D721Med (cell line): Measurements from ENCODE around the gene CFAP97D2.

ENCODE experiments used
- DNase-seq: peaks from one replicate; pipeline ENCODE4 v3.0.0; 2011; ENCODE audit warnings: low spot score; ENCODE audit not compliant: insufficient read length
- FAIRE-seq: peaks from 2 replicates; lab custom pipeline; 2011; peaks lifted over from hg19 to GRCh38; lab: Jason Lieb, UNC
- TF ChIP-seq, protein P1 (sequence below): IDR thresholded peaks from 2 replicates; pipeline ENCODE4 v1.5.1; 2012; ENCODE audit warnings: mild to moderate bottlenecking, control low read depth; ENCODE audit not compliant: insufficient read depth; ENCODE audit errors: missing control alignments

Gene CFAP97D2

GRCh38 chr13:114199954-114200353 lies 20.9 kb downstream of the CFAP97D2 start:
- DNase-seq: no peak
- TF ChIP-seq, protein P1, sequence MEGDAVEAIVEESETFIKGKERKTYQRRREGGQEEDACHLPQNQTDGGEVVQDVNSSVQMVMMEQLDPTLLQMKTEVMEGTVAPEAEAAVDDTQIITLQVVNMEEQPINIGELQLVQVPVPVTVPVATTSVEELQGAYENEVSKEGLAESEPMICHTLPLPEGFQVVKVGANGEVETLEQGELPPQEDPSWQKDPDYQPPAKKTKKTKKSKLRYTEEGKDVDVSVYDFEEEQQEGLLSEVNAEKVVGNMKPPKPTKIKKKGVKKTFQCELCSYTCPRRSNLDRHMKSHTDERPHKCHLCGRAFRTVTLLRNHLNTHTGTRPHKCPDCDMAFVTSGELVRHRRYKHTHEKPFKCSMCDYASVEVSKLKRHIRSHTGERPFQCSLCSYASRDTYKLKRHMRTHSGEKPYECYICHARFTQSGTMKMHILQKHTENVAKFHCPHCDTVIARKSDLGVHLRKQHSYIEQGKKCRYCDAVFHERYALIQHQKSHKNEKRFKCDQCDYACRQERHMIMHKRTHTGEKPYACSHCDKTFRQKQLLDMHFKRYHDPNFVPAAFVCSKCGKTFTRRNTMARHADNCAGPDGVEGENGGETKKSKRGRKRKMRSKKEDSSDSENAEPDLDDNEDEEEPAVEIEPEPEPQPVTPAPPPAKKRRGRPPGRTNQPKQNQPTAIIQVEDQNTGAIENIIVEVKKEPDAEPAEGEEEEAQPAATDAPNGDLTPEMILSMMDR: no peak
- FAIRE-seq: no peak

GRCh38 chr13:114200399-114200911 lies 21.4 kb downstream of the CFAP97D2 start:
- no peak for FAIRE-seq

DNA sequence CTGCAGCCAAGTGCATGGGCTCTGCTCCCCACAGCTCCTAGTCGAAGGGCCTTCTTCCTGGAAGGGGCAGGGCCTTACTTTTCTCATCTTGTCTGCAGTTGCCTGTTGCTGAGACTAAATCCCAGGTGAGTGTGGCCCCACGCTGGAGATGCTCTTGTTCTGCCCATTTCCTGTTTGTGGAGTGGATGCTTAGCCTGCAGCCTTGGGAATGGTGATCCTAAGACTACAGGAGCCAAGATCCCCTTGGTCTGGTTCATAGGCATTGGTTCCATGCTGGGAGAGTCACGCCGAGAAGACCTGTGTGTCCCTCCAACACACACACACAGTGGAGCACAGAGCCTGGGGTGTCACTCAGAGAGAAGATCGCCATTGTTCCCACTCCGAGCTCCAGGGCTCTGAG lies 23.5 kb downstream of the CFAP97D2 start:
- TF ChIP-seq, protein P1: no peak
- no peak for FAIRE-seq
- no peak for DNase-seq

More at GRCh38 chr13:114200399-114200911, 21.4 kb downstream of the CFAP97D2 start:
- TF ChIP-seq, protein P1: no peak
- no peak for DNase-seq

GRCh38 chr13:114203536-114203935 lies 24.5 kb downstream of the CFAP97D2 start:
- DNase-seq: no peak
- TF ChIP-seq, protein P1: no peak
- FAIRE-seq: no peak

DNA sequence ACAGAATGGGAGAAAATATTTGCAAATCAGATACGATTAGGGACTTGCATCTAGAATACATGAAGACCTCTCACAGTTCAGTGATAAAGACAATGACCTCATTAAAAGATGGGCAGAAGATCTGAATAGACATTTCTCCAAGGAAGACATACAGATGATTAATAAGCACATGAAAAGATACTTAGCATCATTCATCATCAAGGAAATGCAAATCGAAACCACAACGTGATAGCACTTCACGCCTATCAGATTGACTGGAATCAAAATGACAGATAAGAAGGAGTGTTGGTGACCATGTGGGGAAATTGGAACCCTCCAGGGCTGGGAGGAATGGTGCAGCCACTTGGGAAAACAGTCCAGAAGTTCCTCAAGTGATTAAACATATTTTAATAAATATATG lies 25.8 kb downstream of the CFAP97D2 start:
- FAIRE-seq: no peak
- DNase-seq: no peak
- TF ChIP-seq, protein P1: no peak

- DNase-seq: no peak
- FAIRE-seq: no peak
- TF ChIP-seq, protein P1: no peak
Observed at GRCh38 chr13:114208134-114208533, 29.1 kb downstream of the CFAP97D2 start.

DNA sequence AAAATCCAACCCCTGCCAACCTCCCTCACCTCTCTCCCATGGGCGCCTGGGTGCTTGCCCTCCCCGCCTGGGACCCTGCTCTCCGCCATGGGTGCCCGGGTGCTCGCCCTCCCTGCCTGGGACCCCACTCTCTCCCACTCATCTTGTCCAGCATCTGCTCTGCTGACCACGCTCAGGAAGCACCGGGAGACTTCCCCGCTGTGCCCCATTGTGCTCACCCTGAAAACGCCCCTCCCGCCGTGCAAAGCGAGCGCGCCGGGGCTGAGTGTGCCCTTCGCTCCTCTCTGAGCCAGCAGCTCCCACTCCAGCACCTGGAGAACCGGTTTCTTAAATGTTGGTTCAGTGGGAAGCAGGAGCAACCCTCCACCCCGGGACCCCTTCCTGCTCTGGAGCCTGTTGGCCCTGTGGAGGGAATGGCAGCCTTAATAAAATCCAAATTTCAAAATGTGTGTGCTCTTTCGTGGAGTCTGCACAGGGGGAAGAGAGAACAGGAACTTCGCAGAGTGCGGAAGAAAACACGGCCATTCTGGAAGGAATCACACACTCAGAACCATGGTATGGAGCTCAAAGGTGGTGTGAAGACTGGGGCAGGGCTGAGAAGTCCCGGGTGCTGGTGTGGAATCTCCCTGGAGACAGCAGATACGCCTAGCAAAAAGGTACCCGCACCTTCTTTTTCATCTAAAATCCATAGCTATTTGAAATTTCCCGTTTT lies 32.5 kb downstream of the CFAP97D2 start:
- no peak for DNase-seq
- FAIRE-seq: no peak
- TF ChIP-seq, protein P1: no peak
